Activated T-helper 17 cell treated with anti-CD3 and anti-CD28 coated beads, Interleukin-2, amount 50 U/mL, for 72 hours (primary cell): ENCODE data around the gene CYP3A5. TPM values are rescaled to one million over a fixed set of nuclear protein-coding genes. Genes with fewer than 3 reads are reported as not detected.
A peak's percentile ranks its signal among the peaks of the same experiment; 100 is the strongest.
"Not testable (repeated sequence)": the region's sequence is repeated elsewhere in the genome, so short reads cannot be mapped to it uniquely, and the experiment has no call there.

Experiments used
- ATAC-seq: fragments of 150-1000 bp; cut with Tn5 transposase; replicated peaks from 2 replicates; pipeline ENCODE4 v1.10.0; 2021; ENCODE audit warnings: mild to moderate bottlenecking, moderate library complexity
- H3K27ac Mint-ChIP-seq: one replicate; pipeline ENCODE4 v1.8.0; 2022; ENCODE audit warnings: mixed read lengths
- H3K27me3 Mint-ChIP-seq: one replicate; pipeline ENCODE4 v1.8.0; 2022; ENCODE audit warnings: mixed read lengths
- H3K36me3 Mint-ChIP-seq: one replicate; pipeline ENCODE4 v1.8.0; 2022; ENCODE audit warnings: low read depth, mild to moderate bottlenecking, mixed read lengths
- H3K4me1 Mint-ChIP-seq: one replicate; pipeline ENCODE4 v1.8.0; 2022; ENCODE audit warnings: mixed read lengths
- H3K4me3 Mint-ChIP-seq: one replicate; pipeline ENCODE4 v1.8.0; 2022; ENCODE audit warnings: mild to moderate bottlenecking, mixed read lengths
- H3K9me3 Mint-ChIP-seq: one replicate; pipeline ENCODE4 v1.8.0; 2022; ENCODE audit warnings: mixed read lengths
- total RNA-seq, 2 donors: library from RNA; stranded (reverse); gene quantifications; one replicate each; pipeline ENCODE4 v1.2.3, GENCODE V29; 2022

Gene CYP3A5
- total RNA-seq, 2 donors from 2014 or later = 0.15 TPM; not detected in 1

- Mint-ChIP-seq H3K4me1 (no peaks in the 10 kb centered on the region), H3K27ac (no peak overlapping the region), H3K4me3 (no peak overlapping the region), H3K27me3 (no peaks in the 10 kb centered on the region), H3K36me3 (no peaks in the 10 kb centered on the region), H3K9me3 (peaks cover 4% of the 10 kb centered on the region)
- ATAC-seq = no peak
Observed at GRCh38 chr7:99693427-99694200, 13.8 kb upstream of the CYP3A5 start.

GRCh38 chr7:99693100-99693426 is 13.3 kb upstream of the CYP3A5 start:
- H3K4me1 Mint-ChIP-seq = no peaks in the 10 kb centered on the region
- no peak overlapping the region for H3K4me3 Mint-ChIP-seq
- no peaks in the 10 kb centered on the region for H3K27me3 Mint-ChIP-seq
- H3K9me3 Mint-ChIP-seq = peaks cover 8% of the 10 kb centered on the region
- no peaks in the 10 kb centered on the region for H3K36me3 Mint-ChIP-seq
- H3K27ac Mint-ChIP-seq = no peak overlapping the region
- ATAC-seq = no peak

DNA sequence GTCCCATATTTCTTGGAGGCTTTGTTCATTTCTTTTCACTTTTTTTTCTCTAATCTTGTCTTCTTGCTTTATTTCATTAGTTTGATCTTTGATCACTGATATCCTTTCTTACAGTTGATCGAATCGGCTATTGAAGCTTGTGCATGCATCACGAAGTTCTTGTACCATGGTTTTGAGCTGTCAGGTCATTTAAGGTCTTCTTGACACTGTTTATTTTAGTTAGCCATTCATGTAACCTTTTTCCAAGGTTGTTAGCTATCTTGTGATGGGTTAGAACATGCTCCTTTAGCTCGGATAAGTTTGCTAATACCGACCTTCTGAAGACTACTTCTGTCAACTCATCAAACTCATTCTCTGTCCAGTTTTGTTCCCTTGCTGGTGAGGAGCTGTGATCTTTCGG is 12.8 kb upstream of the CYP3A5 start:
- H3K9me3 Mint-ChIP-seq, H3K4me3 Mint-ChIP-seq, H3K27me3 Mint-ChIP-seq, H3K4me1 Mint-ChIP-seq, H3K27ac Mint-ChIP-seq, H3K36me3 Mint-ChIP-seq, ATAC-seq: not testable (repeated sequence)

- not testable (repeated sequence) for H3K36me3 Mint-ChIP-seq, ATAC-seq, H3K4me1 Mint-ChIP-seq, H3K4me3 Mint-ChIP-seq, H3K27me3 Mint-ChIP-seq, H3K27ac Mint-ChIP-seq
- H3K9me3 Mint-ChIP-seq = peaks cover 13% of the 10 kb centered on the region
Observed at GRCh38 chr7:99691658-99692057, 11.9 kb upstream of the CYP3A5 start.

DNA sequence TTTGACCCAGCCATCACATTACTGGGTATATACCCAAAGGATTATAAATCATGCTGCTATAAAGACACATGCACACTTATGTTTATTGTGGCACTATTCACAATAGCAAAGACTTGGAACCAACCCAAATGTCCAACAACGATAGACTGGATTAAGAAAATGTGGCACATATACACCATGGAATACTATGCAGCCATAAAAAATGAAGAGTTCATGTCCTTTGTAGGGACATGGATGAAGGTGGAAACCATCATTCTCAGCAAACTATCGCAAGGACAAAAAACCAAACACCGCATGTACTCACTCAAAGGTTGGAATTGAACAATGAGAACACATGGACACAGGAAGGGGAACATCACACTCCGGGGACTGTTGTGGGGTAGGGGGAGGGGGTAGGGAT is 11.1 kb upstream of the CYP3A5 start:
- H3K9me3 Mint-ChIP-seq = peaks cover 13% of the 10 kb centered on the region
- H3K36me3 Mint-ChIP-seq, H3K4me3 Mint-ChIP-seq, H3K27ac Mint-ChIP-seq, H3K27me3 Mint-ChIP-seq, ATAC-seq, H3K4me1 Mint-ChIP-seq: not testable (repeated sequence)

GRCh38 chr7:99685871-99686608 is 6.2 kb upstream of the CYP3A5 start:
- not testable (repeated sequence) for ATAC-seq, H3K4me1 Mint-ChIP-seq, H3K27me3 Mint-ChIP-seq, H3K27ac Mint-ChIP-seq, H3K4me3 Mint-ChIP-seq, H3K36me3 Mint-ChIP-seq
- peaks cover 13% of the 10 kb centered on the region for H3K9me3 Mint-ChIP-seq

GRCh38 chr7:99685129-99685758 is 5.4 kb upstream of the CYP3A5 start:
- H3K4me1 Mint-ChIP-seq = no peaks in the 10 kb centered on the region
- H3K27ac Mint-ChIP-seq = no peak overlapping the region
- ATAC-seq = no peak
- no peaks in the 10 kb centered on the region for H3K27me3 Mint-ChIP-seq
- H3K36me3 Mint-ChIP-seq = no peaks in the 10 kb centered on the region
- H3K4me3 Mint-ChIP-seq = no peak overlapping the region
- peaks cover 13% of the 10 kb centered on the region for H3K9me3 Mint-ChIP-seq

GRCh38 chr7:99679032-99679399 is 780 bp downstream of the CYP3A5 start:
- no peaks in the 10 kb centered on the region for H3K9me3 Mint-ChIP-seq
- no peak overlapping the region for H3K4me3 Mint-ChIP-seq
- H3K4me1 Mint-ChIP-seq = peaks cover 12% of the 10 kb centered on the region
- H3K36me3 Mint-ChIP-seq = no peaks in the 10 kb centered on the region
- H3K27me3 Mint-ChIP-seq = no peaks in the 10 kb centered on the region
- no peak overlapping the region for H3K27ac Mint-ChIP-seq
- ATAC-seq = peak; percentile 29

- Mint-ChIP-seq H3K27me3 (no peaks in the 10 kb centered on the region), H3K36me3 (no peaks in the 10 kb centered on the region), H3K27ac (no peak overlapping the region), H3K4me3 (no peak overlapping the region), H3K4me1 (peaks cover 12% of the 10 kb centered on the region), H3K9me3 (no peaks in the 10 kb centered on the region)
- ATAC-seq = no peak
Observed at GRCh38 chr7:99677648-99678045, 2.1 kb downstream of the CYP3A5 start.

GRCh38 chr7:99677013-99677647 is 2.7 kb downstream of the CYP3A5 start:
- H3K9me3 Mint-ChIP-seq = no peaks in the 10 kb centered on the region
- no peak overlapping the region for H3K27ac Mint-ChIP-seq
- no peak overlapping the region for H3K4me3 Mint-ChIP-seq
- H3K4me1 Mint-ChIP-seq = peaks cover 12% of the 10 kb centered on the region
- no peaks in the 10 kb centered on the region for H3K36me3 Mint-ChIP-seq
- H3K27me3 Mint-ChIP-seq = no peaks in the 10 kb centered on the region
- no peak for ATAC-seq

DNA sequence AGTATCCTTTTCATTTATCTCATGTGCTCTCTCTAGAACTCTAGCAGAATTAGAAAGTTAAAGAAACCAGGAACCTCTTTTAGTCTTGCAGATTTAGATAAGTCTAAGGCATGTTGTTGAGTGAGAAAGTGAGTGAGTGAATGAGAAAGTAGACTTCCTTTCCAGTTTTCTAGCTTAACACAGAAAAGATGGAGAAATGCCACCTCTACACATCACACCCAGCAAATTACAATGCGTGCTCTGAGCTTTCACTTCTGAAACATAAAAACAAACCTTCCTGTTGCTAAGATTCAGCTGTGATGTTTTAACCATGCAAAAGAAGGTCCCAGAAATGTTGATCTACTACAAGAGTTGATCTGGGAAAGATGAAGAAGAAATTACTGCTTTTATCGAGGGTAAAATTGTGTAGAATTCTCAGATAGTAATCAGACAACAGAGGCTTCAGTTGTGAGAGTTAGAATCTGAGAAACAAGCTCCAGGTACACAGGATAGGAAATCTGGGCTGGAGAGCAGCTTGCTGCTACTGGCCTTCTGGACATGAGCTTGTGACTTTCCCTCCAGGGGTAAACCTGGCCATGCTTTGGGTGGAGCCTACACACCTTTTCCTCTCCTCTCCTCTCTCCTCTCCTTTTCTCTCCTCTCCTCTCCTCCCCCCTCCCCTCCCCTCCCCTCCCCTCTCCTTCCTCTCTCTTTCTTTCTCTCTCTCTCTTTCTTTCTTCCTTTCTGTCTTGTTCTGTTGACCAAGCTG is 4.6 kb downstream of the CYP3A5 start:
- H3K4me3 Mint-ChIP-seq = peak overlapping the region; percentile 8
- H3K27me3 Mint-ChIP-seq = no peaks in the 10 kb centered on the region
- ATAC-seq = peak; percentile 58
- H3K4me1 Mint-ChIP-seq = peaks cover 12% of the 10 kb centered on the region
- H3K36me3 Mint-ChIP-seq = peaks cover 5% of the 10 kb centered on the region
- H3K27ac Mint-ChIP-seq = peak overlapping the region; percentile 60
- no peaks in the 10 kb centered on the region for H3K9me3 Mint-ChIP-seq

DNA sequence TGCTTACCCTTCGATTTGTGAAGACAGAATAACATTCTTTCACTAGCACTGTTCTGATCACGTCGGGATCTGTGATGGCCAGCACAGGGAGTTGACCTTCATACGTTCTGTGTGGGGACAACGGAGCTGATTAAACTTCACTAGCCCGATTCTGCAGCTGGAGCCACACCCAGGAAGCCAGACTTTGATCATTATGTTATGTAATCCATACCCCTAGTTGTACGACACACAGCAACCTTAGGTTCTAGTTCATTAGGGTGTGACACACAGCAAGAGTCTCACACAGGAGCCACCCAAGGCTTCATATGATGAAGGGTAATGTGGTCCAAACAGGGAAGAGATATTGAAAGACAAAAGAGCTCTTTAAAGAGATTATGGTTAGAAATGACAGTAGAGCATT is 7.2 kb downstream of the CYP3A5 start:
- no peak overlapping the region for H3K27ac Mint-ChIP-seq
- ATAC-seq = no peak
- H3K36me3 Mint-ChIP-seq = peaks cover 26% of the 10 kb centered on the region
- no peaks in the 10 kb centered on the region for H3K9me3 Mint-ChIP-seq
- no peak overlapping the region for H3K4me3 Mint-ChIP-seq
- H3K27me3 Mint-ChIP-seq = no peaks in the 10 kb centered on the region
- H3K4me1 Mint-ChIP-seq = peaks cover 12% of the 10 kb centered on the region

- Mint-ChIP-seq H3K27ac (no peak overlapping the region), H3K4me1 (peaks cover 7% of the 10 kb centered on the region), H3K4me3 (no peak overlapping the region), H3K36me3 (peaks cover 27% of the 10 kb centered on the region), H3K27me3 (no peaks in the 10 kb centered on the region), H3K9me3 (no peaks in the 10 kb centered on the region)
- ATAC-seq = no peak
Observed at GRCh38 chr7:99669782-99670181, 10.0 kb downstream of the CYP3A5 start.

- H3K27me3 Mint-ChIP-seq = no peaks in the 10 kb centered on the region
- no peaks in the 10 kb centered on the region for H3K9me3 Mint-ChIP-seq
- ATAC-seq = no peak
- H3K27ac Mint-ChIP-seq = no peak overlapping the region
- H3K4me3 Mint-ChIP-seq = no peak overlapping the region
- peaks cover 6% of the 10 kb centered on the region for H3K4me1 Mint-ChIP-seq
- peaks cover 36% of the 10 kb centered on the region for H3K36me3 Mint-ChIP-seq
Observed at GRCh38 chr7:99668541-99668940, 11.3 kb downstream of the CYP3A5 start.
